GM18502 (cell line): Measurements from ENCODE around the gene DCAF10.
"Not testable (repeated sequence)": the region's sequence is repeated elsewhere in the genome, so short reads cannot be mapped to it uniquely, and the experiment has no call there.

Source experiments
- ATAC-seq: cut with Tn5 transposase; IDR thresholded peaks from one replicate; pipeline ENCODE4 v1.9.1; 2021; ENCODE audit warnings: mild to moderate bottlenecking; ENCODE audit not compliant: unreplicated experiment, poor library complexity

Gene DCAF10

DNA sequence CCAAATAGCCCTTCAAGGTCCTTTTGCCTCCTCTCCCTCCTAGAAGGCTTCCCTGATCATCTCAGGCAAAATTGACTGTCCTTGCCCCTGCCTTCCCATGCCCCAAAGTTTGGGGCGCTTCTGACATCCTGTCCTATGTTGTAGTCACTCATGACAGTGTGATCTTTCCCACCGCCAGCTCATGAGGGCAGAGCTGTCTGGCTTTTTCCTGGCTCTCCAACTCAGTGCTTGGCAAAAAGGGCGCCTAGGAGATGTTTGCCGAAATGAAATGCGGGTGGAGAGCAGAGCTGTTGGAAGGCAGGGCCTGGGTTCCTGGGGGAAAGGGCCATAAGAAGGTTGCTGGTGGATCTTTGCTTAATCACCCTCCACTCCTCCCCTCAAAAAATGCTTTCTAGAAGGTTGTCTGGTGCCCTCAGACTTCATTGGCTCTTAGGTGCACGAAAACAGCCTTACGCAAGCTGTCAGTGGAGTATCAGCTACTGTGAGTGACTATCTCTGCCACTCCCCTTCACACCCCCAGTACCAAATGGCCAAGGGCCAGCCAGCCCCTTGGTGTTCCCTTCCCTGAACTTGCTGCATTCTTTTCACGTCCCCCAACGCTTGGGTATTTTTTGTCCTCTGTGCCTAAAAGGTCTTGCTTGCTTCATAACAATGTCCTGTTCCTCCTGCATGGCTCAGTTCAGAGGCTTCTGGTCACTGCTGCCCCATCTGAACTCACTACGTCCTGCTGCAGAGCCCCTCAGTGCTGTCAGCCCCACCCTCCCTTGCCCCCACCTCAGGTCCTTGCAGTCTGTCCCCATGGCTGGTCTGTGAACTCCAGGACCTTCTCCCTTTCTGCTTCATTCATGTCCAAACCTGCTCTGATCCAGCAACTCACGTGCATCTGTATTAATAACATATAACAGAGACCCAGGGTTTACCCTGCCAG is 106.0 kb downstream of the DCAF10 start:
- no peak for ATAC-seq

DNA sequence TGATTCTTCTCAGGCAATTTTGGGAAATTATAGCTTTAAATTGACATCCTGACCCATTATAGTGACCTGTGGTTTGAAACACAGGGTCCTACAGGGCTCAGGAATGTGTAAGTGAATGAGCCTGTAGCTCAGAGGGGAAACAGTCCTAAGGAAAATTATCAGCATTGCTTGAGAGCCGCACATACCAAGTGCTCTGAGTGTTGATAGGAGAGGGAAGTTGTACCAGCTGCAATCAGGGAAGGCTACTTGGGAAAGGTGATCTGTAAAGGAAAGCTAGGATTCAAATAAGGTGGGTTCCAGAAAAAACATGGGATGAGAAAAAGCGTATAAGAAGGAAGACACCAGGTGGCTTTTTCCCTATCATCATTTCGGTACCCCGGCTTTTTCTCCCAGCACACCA is 107.7 kb downstream of the DCAF10 start:
- no peak for ATAC-seq

DNA sequence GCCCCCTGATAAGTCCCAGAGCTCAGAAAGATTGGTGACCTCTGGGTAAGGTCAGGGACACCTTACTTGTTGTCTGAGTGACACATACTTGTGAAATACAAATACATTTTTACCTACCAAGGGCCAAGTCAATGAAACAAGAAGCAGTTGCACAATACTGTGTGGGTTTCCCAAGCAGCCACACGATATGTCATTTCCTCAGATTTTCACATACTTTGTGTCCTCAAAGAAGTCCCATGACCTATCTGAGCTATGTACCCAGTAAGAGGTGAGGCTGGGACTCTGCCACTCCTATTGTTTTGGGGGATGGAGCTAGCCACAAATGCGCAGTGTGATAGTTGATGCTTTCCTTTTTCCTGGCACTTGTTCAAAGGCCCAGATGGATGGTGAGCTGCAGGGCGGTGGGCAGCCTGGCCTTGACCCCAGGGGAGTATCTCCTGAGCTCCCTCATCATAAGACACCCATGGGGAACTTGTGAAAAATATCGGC is 108.1 kb downstream of the DCAF10 start:
- no peak for ATAC-seq

DNA sequence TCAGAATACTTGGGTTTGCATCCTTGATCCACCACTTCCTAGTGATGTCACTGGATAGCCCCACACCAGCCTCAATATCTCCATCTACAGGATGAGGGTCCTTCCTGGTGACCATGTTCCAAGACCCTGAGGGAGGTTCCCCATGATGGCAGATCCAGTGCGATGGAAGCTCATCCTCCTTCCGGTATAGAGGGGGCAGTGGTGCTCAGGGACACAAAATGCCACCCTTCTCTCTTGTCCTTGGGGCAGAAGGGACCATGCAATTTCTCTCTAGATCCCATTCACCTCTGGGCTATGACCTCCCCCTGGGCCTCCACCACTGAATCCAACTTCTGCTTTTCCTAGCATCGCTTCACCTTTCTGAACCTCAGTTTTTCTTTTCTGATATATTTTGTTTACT is 108.7 kb downstream of the DCAF10 start:
- no peak for ATAC-seq

DNA sequence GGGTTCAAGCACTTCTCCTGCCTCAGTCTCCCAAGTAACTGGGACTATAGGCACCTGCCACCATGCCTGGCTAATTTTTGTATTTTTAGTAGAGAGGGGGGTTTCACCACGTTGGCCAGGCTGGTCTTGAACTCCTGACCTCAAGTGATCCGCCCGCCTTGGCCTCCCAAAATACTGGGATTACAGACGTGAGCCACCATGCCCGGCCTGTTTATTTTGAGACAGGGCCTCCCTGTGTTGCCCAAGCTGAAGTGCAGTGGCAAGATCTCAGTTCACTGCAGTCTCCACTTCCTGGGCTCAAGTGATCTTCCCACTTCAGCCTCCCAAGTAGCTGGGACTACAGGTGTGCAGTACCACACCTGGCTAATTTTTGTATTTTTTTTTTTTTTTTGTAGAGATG is 109.2 kb downstream of the DCAF10 start:
- ATAC-seq = not testable (repeated sequence)

DNA sequence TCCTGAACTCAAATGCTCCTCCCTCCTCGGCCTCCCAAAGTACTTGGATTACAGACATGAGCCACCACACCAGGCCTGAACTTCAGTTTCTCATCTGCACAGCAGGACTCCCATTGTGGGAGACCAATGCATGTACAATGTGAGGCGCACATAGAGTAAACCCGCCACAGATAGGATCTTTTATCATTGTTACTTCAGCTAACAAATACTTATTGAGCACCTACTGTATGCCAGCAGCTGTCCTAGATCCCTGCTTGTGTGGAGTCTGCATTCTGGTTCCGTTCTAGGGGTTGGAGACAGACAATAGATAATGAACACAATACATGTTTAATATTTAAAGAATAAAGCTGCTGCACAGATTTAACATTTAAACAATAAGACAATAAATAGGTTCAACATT is 109.7 kb downstream of the DCAF10 start:
- no peak for ATAC-seq

DNA sequence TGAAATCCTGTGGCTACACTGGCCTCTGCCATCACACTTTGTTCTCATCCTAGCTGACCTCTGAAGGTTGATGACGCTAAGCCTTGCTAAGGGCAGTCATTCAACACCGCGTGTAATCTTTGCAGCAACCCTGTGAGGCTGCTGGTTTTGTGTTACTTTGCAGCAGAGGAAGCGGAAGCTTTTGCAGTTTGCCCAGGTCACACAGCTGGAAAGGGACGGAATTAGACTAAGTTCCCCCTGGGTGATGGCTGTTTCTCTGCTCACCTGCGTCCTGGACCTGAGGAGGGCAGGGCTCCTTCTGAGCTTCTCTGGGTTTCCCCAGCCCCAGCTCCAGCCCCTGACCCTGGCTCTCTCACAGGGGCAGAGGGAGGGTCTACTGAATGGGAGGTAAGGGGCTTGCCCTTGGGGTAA is 110.7 kb downstream of the DCAF10 start:
- ATAC-seq = no peak

DNA sequence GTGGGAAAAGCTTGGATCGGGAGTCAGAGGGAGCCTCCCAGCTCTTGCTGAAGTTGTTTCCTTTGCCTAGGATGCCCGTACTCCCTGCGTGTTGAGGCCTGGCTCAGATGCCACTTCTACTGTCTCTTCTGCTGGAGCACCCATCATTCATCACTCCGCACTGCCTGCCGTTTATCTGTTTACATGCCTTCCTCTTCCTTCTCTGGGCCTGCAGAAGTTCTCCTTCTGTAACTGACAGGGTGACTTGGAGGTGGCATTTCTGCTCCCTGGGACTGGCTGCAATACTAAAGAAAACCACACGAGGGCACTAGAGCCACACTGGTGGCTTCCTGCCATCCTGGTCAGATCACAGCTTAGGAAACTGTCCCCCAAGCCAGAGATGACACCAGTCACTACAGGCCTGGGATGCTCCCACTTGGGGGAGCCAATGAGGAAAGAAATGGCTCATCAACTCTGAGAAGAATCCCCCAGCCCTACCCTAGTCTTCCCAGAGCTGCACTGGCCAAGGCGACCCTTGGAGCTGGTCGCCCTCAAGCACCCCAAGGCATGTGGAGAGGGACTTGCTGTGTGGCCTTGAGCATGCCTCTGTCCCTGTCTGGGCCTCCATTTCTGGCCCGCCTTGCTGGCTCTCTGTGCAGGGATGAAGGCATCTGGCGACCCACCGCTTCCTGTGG is 113.0 kb downstream of the DCAF10 start:
- peak; percentile 82 for ATAC-seq

DNA sequence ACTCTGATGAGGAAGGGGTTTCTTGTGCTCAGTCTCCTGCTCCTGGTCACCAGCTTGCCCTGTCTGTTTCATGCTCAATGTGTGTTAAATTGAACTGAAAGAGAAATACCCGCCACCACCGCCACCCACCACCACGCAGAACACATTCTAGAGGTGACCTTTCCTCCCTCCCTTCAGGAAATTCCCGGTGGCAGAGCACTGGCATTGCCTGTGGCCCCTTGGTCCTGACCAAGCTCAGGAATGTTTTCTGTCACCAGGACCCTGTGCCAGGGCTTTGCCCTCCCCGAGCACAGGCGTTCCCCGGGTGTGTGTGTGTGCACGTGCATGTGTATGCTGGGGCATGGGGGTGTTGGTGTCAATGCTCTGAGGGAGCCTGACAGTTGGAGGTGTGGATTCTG is 113.6 kb downstream of the DCAF10 start:
- no peak for ATAC-seq

DNA sequence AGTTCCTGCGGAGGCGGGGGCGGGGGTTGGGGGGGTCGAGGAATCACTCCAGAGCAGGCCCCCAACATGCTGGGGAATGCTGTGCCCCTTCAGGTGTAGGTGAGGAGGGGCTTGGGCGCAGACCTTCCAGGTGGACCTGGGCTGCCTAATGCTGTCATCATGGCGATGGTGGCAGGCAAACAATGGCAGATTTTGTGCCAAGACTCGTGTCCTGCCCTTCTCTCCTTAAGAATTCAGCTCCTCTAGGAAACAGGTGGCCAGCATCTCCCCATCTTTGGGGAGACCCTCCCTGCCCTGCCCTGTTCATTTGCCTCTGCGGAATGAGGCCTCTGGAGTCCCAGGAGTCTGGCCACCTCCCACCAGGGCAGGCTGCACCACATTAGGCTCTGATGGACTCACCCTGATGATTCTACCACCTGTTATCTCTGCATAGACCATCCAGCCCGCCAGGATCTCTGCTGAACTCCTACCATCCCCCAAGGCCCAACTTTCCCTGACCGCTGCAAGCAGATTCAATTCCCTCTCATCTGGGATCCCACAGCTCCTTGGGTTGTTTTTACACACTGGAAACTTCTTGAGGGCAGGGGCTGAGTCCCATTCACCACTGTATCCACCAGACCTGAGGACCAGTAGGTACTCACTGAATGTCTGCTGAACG is 114.2 kb downstream of the DCAF10 start:
- ATAC-seq = no peak

DNA sequence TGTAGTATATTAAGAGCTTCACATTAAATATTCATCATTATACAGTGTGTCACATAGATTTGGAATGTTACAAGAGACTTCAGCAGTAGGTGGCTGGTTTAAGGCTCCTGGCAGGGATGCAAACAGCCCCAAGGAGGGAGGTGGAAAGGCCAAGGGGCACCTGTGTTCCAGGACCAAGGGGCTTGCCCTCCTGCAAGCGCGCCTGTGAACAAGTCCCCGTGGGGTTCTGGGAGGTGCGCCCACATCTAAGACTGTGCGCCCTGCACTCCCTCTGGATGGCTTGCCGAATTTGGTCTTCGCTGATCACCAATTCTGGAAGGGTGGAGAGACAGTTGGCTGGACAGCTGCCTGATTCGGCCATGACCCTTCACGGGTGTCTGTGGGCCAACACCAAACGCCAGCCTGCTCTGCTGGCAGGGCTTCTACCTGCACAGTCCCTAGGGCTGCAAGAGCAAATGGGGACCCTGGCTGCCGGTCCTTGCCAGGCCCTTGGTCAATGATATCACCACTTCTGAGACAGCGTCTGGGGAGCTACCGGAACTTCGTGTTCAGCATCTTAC is 115.4 kb downstream of the DCAF10 start:
- ATAC-seq = no peak

DNA sequence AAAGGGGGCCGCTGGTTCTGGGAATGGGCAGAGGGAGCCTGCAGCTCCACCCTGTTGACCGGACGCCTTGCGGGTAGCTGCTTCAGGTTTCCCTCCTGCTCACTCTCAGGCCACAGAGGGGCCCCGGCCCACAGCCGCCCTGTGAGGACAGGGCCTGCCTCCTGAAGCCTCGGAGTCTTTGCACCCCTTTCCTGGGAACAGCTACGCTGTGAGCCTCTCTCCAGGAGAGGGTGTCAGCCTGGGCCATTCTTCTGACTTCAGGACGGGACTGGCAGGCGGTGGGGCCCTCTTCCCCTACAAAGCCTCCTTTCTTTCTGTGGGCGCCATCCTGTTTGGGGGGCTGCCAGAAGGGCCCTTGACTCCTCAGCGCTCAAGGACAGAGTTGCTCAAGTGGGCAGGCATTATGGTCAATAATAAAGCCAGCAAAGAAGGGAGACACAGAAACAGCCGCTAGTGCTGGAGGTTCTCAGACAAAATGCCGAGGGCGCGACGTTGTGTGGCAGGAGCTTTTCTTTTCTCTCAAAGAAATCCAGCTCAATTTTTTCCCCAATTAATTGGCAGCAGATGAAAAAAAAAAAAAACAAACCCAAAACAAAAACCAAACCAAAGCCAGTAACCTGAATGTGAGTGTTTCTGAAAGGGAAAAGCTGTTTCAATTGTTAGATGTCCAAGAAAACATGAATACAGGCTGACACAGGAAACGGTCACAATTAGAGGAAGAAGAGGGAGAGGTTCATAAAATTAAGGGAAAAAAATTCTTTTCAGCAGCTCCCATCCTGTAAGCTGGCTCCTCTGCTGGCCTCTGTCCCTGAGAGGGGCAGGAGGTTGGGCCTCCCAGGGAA is 116.1 kb downstream of the DCAF10 start:
- ATAC-seq = no peak
